GM10266 (cell line): Measurements from ENCODE around the gene GNB5.
A peak's percentile ranks its signal among the peaks of the same experiment; 100 is the strongest.

Source experiments
- DNase-seq: peaks from one replicate; pipeline ENCODE4 v3.0.0; 2012; ENCODE audit errors: extremely low spot score
- CTCF ChIP-seq: IDR thresholded peaks from 2 replicates; pipeline ENCODE4 v1.5.1; 2012; ENCODE audit warnings: mild to moderate bottlenecking, low read depth; ENCODE audit not compliant: control insufficient read depth, insufficient read depth; ENCODE audit errors: missing control alignments

The GNB5 gene

DNA sequence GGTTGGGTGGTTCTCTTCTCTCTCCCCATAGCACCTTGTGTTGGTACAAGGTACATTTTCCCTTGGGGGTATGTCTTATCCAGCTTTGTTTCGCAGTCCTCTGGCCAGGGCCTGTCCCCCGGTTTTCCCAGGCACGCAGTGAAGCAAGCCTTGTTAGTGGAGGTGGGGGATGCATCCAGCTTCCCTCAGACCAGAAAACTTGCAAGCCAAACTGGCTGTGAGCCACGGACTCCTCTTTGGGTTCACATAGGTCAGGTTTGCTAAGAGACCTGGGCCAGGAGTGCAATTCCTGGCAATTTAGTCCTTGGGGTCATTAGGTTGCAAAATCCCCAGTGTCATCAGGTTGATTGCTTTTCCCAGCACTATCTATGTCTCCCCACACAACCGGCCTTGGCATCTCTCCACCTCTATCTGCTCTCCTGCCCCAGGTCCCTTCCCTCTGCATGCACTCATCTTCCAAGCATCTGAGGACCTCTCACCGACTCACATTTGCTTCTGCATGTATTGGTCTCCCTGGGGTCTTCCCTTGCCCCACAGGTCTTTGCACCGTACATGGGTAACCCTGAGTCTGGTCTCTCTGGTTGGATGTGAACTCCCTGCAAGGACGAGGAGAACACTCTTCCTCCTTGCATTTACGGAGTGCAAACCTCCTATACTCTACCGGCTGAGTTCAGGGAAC, 112.9 kb downstream of the GNB5 start:
- TF ChIP-seq CTCF: no peak
- DNase-seq: no peak

GRCh38 chr15:52076889-52077781, 114.1 kb downstream of the GNB5 start:
- DNase-seq: peak; percentile 24
- TF ChIP-seq CTCF: peak; percentile 27

DNA sequence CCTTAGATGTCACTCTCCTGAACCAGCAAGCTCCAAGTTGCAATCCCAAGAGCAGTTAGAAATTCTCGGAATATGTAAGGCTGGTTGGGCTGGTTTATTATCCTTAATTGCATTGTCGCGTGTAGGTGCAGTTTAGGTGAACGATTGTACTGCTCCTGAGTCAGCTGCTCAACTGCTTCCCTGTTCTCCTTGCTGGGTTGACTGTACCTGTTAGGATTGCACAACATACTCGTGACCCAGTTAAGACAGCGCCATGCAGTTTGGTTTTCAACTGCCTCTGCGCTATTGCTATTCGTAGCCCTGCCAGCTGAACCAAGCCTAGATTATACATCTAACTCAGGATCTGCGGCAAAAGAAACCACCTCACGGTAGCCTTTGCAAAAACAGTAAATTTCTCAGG, 119.6 kb downstream of the GNB5 start:
- TF ChIP-seq CTCF: no peak
- no peak for DNase-seq

DNA sequence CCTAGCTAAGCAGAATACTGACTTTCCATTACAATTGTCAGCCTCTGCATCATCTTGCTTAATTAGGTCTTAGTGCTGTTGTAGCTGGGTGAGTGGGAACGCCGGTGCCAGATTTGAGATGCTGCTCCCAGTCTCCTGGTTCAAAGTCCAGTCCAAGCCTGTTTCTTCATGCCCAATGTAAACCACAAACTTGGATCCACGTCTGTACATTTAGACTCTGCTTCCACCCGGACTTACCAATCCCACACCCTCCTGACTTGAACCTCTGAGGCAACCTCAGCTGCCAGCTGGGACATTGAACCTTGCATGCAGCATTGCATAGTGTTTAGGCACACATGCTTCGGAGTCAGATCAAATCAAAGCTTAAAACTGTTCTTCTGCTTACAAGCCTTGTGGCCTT, 121.6 kb downstream of the GNB5 start:
- no peak for TF ChIP-seq CTCF
- DNase-seq: no peak

- DNase-seq: no peak
- TF ChIP-seq CTCF: no peak
These were observed 123.1 kb downstream of the GNB5 start for GRCh38 chr15:52068004-52068615.

- no peak for DNase-seq
- no peak for TF ChIP-seq CTCF
These were observed 123.7 kb downstream of the GNB5 start for GRCh38 chr15:52067545-52067926.
